Amygdala (tissue), 56 donors: ENCODE measurements around the gene AHCYL1.
"Not testable (repeated sequence)": the region's sequence is repeated elsewhere in the genome, so short reads cannot be mapped to it uniquely, and the experiment has no call there.

Experiments used
- DNase-seq, 56 donors: peaks; one replicate each; lab custom pipeline; 2025; lab: John Stamatoyannopoulos, UW

The AHCYL1 gene

DNA sequence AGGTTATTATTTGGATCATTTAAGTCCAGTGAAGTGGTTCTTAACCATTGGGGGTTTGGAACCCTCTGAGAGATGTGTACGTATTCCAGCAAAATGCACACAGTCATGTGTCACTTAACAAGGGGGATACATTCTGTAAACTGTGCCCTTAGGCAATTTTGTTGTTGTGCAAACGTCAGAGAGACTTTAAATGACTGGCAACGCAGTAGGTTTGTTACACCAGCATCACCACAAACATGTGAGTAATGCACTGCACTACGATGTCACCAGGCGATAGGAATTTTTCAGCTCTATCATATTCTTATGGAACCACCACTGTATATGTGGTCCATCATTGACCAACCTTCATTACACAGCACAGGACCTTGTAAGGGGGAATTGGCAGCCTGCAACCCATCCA, 11.9 kb downstream of the AHCYL1 start:
- no peak for DNase-seq

DNA sequence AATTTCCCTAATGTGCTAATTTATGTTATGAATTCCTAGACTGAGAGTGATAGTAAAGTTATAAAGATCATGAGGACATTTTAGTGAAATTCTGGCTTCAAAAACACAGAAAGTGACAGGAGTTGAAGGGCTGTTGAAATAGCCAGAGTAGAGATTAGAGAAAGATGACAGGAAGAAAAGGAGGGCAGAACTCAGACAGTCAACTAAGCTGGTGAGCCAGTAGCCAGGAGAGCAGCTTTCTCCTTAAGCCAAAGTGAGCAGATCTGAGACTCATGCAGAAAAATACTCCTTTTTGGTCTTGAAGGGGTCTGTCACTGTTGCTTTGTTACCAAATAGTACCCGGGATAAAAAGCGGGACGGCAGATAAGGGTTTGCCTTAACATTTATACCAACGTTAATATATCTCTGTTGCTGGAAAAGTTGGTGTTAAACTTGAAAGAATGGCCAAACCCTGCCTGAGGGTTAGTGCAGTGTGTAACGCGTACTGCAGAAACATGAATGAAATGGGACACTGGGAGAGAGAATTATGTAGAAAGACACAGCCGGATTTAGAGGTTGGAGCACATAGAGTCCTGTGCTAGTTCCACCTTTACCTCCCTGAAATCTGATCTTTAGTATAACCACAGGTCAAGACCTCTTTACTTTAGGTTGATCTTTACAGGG, 12.8 kb downstream of the AHCYL1 start:
- no peak for DNase-seq

DNA sequence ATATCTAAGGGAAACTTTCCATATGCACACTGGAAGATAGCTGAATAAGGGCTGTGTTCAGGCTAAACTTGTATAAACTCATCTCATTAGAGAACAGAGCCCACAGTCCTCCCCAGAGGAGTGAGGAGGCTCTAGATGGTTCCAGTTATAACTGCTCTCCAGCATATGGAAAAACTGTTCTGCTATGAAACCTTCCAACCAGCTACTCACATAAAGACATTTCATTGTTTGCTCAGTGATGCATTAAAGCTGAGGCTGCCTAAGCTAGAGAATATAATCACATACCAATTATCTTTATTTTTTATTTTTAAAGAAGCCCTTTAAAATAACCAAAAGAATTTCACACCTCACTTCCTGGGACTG, 13.3 kb downstream of the AHCYL1 start:
- no peak for DNase-seq

DNA sequence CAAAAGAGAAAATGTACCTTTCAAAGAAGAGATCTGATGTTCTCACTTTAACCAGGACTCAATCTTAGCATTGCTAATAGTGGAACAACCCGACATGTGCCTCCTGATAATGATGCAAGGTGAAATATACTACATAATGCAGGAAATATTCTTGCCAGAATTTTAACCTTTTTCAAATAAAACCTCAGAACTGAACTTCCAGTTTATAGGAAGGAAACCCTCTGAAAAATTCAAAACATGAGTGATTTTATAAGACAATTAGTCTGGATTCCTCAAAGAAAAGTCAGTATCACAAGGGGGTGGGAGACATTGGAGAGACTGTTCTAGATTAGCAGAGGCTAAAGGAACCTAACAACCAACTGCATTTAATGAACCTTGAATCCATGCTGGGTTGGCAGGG, 18.1 kb downstream of the AHCYL1 start:
- no peak for DNase-seq

DNA sequence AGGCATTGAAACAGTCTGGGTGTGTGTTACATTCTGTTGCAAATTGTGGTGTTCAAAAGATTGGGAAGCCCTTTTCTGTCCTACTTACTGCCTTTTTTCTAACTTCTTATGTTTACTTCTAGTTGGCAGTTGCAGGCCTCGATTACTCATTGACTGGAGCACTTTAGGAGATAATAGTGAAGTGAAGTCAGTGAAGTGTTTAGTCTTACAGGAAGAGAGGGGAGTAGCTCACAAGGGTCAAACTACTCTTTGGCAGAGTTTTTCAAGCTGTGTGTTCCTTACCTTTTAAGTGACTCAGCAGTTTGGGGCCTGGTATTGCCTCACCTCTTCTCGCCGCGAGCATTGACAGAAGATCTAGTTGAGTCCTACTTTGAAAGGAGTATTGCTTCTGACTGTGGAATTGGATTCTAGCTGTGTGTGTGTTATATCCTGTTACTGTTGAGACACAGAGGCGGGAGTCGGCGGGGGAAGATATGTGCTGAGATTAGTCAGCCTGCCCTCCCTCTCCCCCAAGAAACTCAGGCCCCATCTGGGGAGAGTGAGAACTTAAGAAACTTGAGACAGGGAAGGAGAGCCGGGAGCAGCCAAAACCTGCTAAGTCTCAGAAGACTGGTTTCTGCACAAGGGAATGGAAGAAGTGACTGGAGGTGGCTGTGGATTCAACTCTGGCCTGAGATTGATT, 19.3 kb downstream of the AHCYL1 start:
- DNase-seq, result peak in 11 of 56 donors; percentile 15 to 66 (median 30)

DNA sequence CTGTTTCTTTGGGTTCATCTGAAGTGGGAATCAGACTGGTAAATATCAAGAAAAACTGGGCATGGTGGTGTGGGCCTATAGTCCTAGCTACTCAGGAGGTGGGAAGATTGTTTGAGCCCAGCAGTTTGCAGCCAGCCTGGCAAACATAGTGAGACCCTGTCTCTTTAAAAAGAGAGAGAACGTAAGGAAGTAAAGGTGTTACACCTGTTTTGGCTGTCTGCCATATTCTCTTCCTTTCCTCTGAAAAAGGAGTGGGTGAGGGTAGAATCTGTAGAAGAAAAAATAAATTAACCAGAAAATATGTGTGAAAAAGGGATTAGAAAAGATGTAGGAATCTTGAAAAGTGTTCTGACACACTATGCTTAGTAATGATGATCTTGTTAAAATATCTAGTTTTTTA, 20.0 kb downstream of the AHCYL1 start:
- no peak for DNase-seq

DNA sequence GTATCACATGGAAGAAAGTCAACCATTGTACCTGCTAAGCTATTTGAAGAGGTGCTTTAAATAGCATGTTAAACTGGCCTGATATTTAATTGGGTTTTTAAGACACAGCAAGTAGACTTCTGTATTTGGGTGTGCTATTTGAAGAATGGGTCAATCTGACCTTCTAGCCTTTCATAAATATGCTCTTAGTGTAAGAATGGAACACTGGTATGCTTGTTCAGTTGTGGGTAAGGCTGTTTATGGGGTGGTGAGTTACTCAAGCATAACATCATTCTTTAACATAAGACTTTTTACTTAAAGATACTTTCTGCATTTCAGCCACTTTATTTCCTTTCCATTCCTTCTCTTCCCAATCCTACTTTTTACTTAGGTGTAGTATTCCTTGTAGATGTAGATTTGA, 21.4 kb downstream of the AHCYL1 start:
- no peak for DNase-seq

DNA sequence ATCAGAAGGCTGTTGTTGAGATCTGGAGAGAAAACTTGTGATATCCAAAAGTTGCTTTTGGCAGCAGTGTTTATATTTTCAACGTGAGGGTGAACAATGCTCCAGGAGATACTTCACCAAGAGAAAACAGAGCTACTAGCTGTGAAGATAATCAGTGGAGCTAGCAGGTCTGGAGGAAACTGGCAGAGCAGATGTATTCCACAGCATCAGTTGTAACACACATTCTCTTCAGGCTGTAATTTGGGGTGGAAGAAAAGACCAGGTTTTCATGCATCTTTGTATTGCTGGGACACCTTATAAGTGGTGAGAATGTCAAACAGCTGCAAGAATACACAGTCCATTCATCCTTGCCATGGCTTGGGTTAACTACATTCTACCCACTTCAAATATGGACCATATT, 22.0 kb downstream of the AHCYL1 start:
- DNase-seq, result no peak

DNA sequence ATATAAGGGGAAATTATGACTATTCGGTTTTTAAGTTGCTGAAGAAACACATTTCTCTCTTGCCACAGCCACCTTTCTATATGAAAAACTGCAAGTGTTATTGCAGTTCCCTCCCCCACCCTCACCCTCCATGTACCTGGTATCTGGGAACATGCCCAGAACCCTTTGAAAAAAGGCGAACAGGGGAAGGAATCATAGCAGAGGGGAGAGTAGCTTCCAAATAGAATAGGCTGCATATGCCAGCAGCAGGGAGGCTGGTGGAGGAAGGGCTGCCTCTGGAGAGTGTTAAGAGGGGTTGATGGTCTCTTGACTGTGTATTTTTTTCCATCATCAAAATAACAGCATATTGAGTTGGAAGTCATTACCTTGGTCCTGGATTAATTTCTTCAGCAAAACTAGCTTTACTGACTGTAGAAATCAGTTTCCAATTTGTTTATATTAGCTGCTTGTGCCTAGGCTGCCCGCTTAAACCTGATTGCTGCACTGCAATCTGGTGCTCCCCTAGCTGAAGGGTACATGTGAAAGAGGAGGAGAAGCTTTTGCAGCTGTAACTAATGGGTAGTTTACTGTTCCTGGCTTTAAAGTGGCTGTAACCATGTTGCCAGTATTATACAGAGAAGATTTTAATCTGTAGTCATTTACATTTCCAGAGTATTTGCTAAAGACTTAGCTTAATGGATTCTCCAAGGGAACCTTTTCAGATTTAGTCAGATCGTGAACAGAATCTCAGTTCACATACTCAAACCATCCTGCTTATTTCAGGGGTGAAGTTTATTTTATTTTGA, 22.7 kb downstream of the AHCYL1 start:
- no peak for DNase-seq

DNA sequence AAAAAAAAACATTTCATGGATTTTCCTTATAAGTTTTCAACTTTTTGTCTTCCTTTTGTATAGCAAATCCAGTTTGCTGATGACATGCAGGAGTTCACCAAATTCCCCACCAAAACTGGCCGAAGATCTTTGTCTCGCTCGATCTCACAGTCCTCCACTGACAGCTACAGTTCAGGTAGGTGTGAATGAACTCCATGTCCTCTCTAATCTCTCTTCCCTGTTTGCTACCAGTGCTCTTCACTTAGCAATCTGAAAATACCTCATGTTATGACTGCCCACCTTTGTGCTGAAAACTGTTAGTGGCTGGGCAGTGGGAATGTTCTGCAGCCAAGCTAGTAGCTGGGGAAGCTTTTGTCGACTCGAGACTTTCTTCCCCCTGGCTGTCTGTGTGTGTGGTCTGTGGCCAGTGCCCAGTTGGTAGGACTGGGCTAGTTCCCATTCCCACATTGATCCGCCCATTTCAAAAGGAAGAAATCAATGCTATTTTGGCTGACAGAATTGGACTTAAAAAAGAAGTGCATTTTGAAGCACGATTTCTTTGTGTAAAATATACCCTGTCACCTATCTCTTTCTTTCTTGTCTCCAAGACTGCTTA, 24.5 kb downstream of the AHCYL1 start:
- DNase-seq, result peak in 6 of 56 donors; percentile 13 to 32 (median 24)

DNA sequence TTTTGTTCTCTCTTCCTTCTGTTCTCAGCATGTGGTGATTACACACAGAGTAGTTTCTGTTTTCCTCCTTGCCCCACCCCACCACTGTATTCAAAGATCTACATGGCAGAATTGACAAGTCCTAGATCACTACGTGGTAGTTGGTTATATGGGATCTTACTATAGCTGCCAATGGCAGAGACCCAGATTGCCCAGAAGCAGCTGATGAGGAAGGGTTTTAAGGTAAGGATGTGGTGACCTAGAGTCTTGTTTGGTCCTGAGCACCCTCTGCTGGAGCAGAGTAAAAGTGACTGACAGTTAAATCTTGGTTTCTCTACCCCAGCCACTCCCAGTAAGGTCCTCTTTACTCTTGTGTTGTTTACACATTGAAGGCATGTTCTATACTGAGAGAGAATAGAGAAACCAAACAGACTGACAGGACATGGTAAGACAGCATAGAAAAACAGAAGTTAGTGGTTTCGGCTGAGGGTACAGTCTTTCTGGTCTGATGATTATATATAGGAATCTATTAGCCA, 27.0 kb downstream of the AHCYL1 start:
- DNase-seq, result peak in 7 of 56 donors; percentile 10 to 47 (median 28)

DNA sequence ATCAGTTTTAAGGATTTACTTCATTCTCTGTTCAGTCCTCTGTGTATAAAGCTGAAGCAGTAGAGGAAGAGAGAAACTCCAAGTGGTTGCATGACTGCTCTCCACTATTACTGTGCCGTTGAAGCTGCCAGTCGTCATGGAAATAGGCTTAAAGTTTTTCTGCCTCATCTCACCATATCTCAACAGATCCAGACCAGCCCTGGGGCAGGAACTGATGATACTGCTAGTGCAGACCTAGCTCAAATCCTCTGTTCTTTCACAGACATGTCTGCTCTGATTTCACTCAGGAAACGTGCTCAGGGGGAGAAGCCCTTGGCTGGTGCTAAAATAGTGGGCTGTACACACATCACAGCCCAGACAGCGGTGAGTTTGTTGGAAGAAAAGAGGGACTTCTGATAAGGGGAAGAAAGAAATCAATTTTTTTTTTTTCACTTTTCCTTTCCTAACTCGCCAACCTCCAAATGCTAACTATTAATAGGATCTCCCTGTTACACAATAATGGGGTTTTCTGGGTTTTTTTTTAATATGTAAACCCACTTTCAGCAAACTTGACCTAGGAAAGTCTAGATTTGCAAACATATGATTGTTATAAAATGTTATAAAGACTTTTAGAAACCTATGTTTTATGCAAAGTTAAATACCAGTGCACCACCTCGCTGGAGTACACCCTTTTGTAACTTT, 27.7 kb downstream of the AHCYL1 start:
- DNase-seq, result no peak

DNA sequence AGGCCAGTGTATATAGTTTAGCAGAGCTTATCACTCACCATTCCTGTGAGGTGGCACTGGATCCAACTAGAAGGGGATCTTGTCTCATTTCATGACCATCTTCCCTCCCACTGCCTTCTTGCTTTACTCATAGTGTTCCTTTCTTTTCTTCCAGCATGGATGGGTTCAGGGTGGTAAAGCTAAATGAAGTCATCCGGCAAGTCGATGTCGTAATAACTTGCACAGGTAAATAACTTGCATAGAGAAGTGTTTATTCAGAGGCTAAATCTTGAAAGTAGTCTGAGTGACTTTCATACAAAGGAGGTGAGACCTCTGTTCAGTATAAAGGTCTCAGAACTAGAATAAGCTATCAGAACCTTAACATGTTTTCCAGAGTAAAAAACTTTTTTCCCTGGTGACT, 33.2 kb downstream of the AHCYL1 start:
- no peak for DNase-seq

DNA sequence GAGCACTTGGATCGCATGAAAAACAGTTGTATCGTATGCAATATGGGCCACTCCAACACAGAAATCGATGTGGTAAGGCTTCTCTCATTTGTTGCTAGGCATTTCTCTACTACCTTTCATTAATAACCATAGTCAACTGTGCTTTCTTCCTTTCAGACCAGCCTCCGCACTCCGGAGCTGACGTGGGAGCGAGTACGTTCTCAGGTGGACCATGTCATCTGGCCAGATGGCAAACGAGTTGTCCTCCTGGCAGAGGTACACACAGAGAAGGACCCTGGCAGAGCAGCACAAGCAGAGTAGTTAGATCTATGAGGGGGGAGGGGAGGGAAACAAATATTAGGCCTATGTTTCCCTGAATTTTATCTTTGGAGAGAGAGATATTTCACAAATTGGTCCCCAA, 33.8 kb downstream of the AHCYL1 start:
- no peak for DNase-seq

DNA sequence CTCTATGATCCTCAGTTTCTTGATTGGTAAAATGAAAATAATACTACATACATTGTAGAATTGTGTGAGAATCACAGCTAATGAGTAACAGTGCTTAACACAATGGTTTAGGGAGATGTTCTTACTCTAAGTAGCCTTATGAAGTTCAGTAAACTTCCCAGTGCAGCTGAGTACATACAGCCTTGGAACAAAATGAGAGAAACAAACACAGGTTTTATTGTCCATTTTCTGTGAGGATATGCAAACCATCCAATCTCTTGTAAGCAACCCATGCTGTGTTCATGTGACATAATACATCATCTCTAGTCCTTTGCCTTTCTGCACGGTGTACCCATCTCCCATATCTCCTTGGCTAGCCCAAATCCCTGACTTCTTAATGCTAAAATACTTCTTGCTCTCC, 35.2 kb downstream of the AHCYL1 start:
- no peak for DNase-seq

DNA sequence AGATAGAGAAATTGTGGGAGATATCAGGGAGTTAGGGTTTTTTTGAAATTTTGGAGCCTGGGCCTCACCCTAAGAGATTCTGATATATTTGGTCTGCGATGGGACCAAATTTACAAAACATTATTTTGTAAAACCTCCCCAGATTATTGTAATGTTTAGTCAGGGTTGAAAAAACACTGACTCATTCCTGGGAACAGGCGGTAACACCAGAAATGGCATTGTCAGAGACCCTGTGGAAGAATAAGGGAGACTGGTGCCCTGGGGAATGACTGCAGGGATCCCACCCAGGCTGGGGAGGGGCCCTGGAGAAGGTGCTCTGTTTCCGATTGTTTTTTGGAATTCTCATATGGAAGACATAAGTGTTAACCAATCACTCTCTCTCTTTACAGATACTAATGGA, 36.7 kb downstream of the AHCYL1 start:
- DNase-seq, result no peak

DNA sequence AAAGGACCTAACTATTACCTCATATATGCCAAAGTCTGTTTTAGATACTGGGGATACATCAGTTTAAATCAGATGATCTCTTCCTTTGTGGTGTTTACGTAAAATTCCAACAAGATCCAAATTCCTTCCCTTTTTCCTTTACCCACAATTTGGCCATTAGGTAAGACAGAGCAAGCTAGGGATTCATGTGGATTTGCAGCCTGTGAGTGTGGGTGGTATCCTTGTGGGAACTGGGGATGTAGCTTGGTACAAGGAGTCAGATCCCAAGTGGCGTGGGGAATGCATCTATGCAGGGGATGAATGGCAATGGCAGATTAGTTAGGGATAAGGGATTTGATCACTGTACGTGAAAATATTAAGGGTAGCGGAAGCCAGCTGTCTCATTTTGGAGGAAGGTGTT, 40.0 kb downstream of the AHCYL1 start:
- no peak for DNase-seq

DNA sequence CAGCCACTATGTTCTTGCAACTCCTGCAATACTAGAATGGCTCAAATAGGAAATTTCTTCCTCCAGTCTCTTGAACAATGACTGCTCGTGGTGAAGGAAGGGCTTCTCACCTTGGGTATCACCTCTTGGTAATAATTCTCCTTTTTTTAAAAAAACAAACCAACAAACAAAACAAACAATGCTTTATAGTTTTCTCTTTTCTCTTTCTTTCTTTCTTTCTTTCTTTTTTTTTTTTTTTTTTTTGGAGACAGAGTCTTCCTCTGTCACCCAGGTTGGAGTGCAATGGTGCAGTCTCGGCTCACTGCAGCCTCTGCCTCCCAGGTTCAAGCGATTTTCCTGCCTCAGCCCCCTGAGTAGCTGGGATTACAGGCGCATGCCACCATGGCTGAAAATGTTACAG, 46.1 kb downstream of the AHCYL1 start:
- not testable (repeated sequence) for DNase-seq

DNA sequence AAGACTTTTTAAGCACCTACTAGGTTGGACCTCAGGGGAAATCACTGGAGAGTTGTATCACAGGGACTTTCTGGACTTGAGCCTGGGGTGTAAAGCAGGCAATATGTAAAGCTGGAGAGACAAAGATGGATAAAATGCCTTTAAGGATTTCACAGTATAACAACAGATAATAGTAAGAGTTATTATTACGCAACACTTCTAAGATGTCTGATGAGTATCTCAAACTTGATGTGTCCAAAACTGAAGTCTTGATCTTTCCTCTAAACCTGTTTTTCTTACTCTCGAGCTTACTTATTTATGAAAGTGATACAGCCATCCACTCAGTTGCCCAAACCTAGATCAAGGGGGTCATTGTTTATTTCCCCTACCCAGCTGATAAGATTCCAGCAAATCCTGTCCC, 47.8 kb downstream of the AHCYL1 start:
- no peak for DNase-seq

DNA sequence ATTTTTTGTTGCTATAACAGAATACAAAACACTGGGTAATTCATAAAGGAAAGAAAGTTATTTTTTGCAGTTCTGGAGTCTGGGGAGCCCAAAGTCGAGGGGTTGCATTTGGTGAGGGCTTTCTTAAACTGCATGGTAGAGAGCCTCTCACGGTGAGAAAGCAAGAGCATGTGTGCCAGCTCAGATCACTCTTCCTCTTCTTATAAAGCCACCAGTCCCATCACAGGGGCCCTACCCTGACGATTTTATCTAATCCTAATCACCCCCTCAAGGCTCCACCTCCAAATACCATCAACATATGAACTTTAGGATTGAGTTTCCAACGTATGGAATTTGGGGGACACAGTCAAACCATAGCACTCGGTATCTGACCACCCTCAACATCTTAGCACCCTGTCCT, 48.9 kb downstream of the AHCYL1 start:
- no peak for DNase-seq

DNA sequence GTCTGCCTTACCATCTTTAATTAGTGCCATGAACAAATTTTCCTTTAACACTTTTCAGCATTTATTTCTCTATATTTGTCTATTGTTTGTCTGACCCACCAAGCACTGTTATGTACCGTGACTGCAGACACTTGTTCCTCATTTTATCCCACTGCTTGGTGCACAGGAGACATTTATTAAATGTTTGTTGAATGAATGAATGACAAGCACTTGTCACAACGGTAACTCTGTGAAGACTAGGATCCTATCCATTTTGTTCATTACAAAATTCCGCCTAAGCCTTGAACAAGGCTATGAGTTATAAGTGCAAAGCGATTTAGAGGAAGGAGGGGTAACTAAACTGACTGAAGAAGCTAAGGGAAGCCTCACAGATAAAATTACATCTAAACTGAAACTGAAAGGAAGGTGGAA, 49.5 kb downstream of the AHCYL1 start:
- DNase-seq, result no peak
